HTR-8/SVneo (cell line): ENCODE results near the gene CERS1.

Source experiments
- DNase-seq: peaks from one replicate; pipeline ENCODE4 v3.0.0; 2011; ENCODE audit warnings: low spot score, mixed read lengths; ENCODE audit not compliant: insufficient read length
- FAIRE-seq: peaks from 2 replicates; lab custom pipeline; 2011; peaks lifted over from hg19 to GRCh38; lab: Jason Lieb, UNC

CERS1 gene

GRCh38 chr19:18895824-18896341 lies at the start of gene CERS1:
Gene CERS1 (minus strand): TSS chr19:18896158. CDS start chr19:18896072, 86 bp downstream.
- FAIRE-seq, result peak; percentile 90
- DNase-seq, result peak; percentile 59

GRCh38 chr19:18945297-18945696 lies 49.3 kb upstream of the CERS1 start:
- no peak for FAIRE-seq
- no peak for DNase-seq

- DNase-seq (no peak), FAIRE-seq (no peak)
Observed at GRCh38 chr19:18943465-18943864, 47.5 kb upstream of the CERS1 start.

- DNase-seq, result no peak
- FAIRE-seq, result no peak
Observed at GRCh38 chr19:18942692-18943091, 46.7 kb upstream of the CERS1 start.

- peak; percentile 40 for FAIRE-seq
- DNase-seq, result no peak
Observed at GRCh38 chr19:18941628-18942354, 45.8 kb upstream of the CERS1 start.

- FAIRE-seq, result peak; percentile 60
Observed at GRCh38 chr19:18940769-18941627, 45.0 kb upstream of the CERS1 start, which contains the start of gene HOMER3. Gene HOMER3 (minus strand): TSS chr19:18941217. CDS start chr19:18938982, 2,235 bp downstream.

GRCh38 chr19:18939922-18940768 lies 44.2 kb upstream of the CERS1 start:
- DNase-seq (peak; percentile 80), FAIRE-seq (no peak)

More at GRCh38 chr19:18940769-18941627, 45.0 kb upstream of the CERS1 start, which contains the start of gene HOMER3:
- peak; percentile 84 for DNase-seq

- FAIRE-seq (no peak), DNase-seq (no peak)
Observed at GRCh38 chr19:18939163-18939562, 43.2 kb upstream of the CERS1 start.

- DNase-seq (no peak), FAIRE-seq (no peak)
Observed at GRCh38 chr19:18933297-18933696, 37.3 kb upstream of the CERS1 start.

GRCh38 chr19:18932216-18932841 lies 36.4 kb upstream of the CERS1 start:
- DNase-seq (no peak), FAIRE-seq (peak; percentile 33)

- no peak for FAIRE-seq
- DNase-seq, result no peak
Observed at GRCh38 chr19:18931316-18932162, 35.6 kb upstream of the CERS1 start.

GRCh38 chr19:18929311-18929710 lies 33.4 kb upstream of the CERS1 start:
- DNase-seq (no peak), FAIRE-seq (no peak)

- FAIRE-seq, result no peak
- no peak for DNase-seq
Observed at GRCh38 chr19:18928018-18928805, 32.3 kb upstream of the CERS1 start.

GRCh38 chr19:18924684-18925213 lies 28.8 kb upstream of the CERS1 start:
- no peak for FAIRE-seq
- no peak for DNase-seq

GRCh38 chr19:18922228-18922985 lies 26.4 kb upstream of the CERS1 start:
- no peak for FAIRE-seq

GRCh38 chr19:18921593-18921992 lies 25.6 kb upstream of the CERS1 start:
- FAIRE-seq (no peak), DNase-seq (no peak)

More at GRCh38 chr19:18922228-18922985, 26.4 kb upstream of the CERS1 start:
- no peak for DNase-seq

- no peak for DNase-seq
- FAIRE-seq, result no peak
Observed at GRCh38 chr19:18920400-18920799, 24.4 kb upstream of the CERS1 start.
